ENCODE measurements around the gene FXYD1.
"Not testable (repeated sequence)": the region's sequence is repeated elsewhere in the genome, so short reads cannot be mapped to it uniquely, and the experiment has no call there.

The FXYD1 gene

DNA sequence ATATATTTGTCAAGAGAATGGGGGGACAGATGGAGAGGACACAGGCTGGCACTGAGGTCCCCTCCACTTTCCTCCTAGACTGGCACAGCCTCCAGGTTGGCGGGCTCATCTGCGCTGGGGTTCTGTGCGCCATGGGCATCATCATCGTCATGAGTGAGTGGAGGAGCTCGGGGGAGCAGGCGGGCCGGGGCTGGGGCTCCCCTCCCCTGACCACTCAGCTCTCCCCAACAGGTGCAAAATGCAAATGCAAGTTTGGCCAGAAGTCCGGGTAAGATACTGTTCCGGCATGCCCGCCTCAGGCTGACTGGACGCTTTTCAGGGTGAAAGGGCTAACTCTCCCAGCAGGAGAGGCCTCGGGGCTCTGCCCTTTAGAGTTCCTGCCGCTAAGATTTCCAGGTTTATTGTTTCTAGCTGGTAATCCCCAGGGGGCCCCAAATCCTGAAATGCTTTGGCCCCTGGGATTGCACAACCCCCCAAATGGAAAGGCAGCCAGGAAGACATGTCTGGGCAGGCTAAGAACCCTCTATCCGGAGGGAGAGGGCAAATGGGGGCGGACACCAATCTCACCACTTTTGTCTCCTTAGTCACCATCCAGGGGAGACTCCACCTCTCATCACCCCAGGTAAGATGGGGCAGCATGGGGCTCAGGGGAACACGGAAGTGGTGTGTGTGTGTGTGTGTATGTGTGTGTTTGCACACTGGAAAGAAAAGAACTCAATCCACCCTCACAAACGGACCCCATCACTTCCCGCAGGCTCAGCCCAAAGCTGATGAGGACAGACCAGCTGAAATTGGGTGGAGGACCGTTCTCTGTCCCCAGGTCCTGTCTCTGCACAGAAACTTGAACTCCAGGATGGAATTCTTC, 15.7 kb upstream of the FXYD1 start:
- H3K27me3 ChIP-seq (ENCODE audit: control insufficient read depth, insufficient read depth, low read length), result no peaks in the 10 kb centered on the region
- no peak overlapping the region for H3K4me3 ChIP-seq (ENCODE audit: low read length)
- H3K27ac ChIP-seq (ENCODE audit: low read depth, low read length), result peak overlapping the region; percentile 3
- peaks cover 7% of the 10 kb centered on the region for H3K4me1 ChIP-seq (ENCODE audit: control insufficient read depth, insufficient read depth, low read length)
- H3K36me3 ChIP-seq (ENCODE audit: control insufficient read depth, insufficient read depth, low read length), result no peaks in the 10 kb centered on the region
- H3K9ac ChIP-seq (ENCODE audit: low read length), result no peak overlapping the region

DNA sequence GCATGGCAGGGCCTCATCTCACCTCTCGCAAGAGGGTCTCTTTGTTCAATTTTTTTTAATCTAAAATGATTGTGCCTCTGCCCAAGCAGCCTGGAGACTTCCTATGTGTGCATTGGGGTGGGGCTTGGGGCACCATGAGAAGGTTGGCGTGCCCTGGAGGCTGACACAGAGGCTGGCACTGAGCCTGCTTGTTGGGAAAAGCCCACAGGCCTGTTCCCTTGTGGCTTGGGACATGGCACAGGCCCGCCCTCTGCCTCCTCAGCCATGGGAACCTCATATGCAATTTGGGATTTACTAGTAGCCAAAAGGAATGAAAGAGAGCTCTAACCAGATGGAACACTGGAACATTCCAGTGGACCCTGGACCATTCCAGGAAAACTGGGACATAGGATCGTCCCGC, 15.1 kb upstream of the FXYD1 start:
- no peaks in the 10 kb centered on the region for H3K36me3 ChIP-seq (ENCODE audit: control insufficient read depth, insufficient read depth, low read length)
- H3K27ac ChIP-seq (ENCODE audit: low read depth, low read length), result peak overlapping the region; percentile 95
- H3K4me3 ChIP-seq (ENCODE audit: low read length), result peak overlapping the region; percentile 92
- H3K4me1 ChIP-seq (ENCODE audit: control insufficient read depth, insufficient read depth, low read length), result peaks cover 7% of the 10 kb centered on the region
- no peaks in the 10 kb centered on the region for H3K27me3 ChIP-seq (ENCODE audit: control insufficient read depth, insufficient read depth, low read length)
- H3K9ac ChIP-seq (ENCODE audit: low read length), result no peak overlapping the region

DNA sequence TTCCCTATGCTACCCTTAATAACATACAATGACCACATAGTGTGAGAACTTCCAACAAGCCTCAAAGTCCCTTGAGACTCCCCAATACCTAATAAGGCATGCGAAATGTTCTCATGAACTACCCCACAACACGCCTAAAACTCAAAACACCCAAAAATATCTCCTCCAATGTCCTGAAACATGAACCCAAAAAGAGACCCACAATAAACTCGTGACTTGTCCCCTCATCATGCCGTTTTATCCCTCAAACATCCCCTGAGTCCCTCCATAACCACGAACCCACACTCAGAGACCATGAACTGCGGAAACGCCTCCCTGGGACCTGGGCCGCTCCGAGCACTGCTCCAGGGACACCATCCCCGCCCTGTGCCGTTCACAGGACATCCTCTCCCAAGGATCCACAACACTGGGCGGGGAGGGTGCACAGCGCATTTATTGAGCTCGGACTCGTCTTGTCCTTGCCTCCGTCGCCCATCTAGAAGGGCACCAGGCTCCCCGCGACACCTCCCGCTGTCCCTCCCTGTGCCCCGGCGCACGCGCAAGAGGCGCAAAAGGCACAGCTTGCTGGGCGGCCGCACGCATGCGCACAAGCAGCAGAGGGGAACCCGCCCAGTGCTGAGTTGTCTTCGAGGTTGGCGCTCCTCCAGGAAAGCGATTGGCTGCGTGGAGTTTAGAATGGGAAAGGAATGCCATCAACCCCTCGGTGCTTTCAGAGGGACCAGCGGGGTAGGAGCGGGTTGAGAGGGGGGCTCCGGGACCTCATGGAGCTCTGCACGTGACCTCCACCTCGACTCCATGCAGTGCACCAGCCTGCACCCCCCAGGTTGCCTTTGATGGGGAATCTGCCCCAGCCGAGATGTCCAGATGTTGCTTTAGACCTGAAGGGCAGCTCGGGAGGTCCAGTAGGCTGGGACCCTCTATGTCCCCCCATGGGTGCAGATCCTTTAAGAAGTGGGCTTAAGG, 14.2 kb upstream of the FXYD1 start:
- Histone ChIP-seq H3K4me3 (ENCODE audit: low read length) (peak overlapping the region; percentile 92), H3K27me3 (ENCODE audit: control insufficient read depth, insufficient read depth, low read length) (no peaks in the 10 kb centered on the region), H3K4me1 (ENCODE audit: control insufficient read depth, insufficient read depth, low read length) (peaks cover 7% of the 10 kb centered on the region), H3K27ac (ENCODE audit: low read depth, low read length) (peak overlapping the region; percentile 95), H3K36me3 (ENCODE audit: control insufficient read depth, insufficient read depth, low read length) (no peaks in the 10 kb centered on the region), H3K9ac (ENCODE audit: low read length) (peak overlapping the region; percentile 78)

DNA sequence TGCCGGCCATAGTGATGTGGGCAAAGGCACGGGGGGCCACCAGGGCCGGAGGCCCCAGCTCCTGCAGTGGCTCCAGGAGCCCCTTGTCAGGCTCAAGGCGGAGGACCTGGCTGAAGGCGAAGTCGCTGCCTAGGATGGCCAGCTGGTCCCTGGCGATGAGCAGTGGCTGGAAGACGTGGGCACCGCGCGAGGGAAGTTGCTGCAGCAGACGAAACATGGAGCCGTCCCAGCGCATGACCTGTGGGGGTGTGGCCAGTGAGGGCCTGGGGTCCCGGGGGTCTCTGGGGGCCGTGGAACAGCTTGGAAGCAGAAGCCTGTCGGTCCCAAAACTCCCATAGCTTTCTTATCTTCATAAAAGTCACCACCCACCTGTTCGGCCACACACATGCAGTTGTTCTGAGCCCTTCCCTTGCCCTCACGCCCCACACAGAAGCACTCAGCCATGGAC, 13.3 kb upstream of the FXYD1 start:
- peak overlapping the region; percentile 92 for H3K4me3 ChIP-seq (ENCODE audit: low read length)
- H3K9ac ChIP-seq (ENCODE audit: low read length), result no peak overlapping the region

DNA sequence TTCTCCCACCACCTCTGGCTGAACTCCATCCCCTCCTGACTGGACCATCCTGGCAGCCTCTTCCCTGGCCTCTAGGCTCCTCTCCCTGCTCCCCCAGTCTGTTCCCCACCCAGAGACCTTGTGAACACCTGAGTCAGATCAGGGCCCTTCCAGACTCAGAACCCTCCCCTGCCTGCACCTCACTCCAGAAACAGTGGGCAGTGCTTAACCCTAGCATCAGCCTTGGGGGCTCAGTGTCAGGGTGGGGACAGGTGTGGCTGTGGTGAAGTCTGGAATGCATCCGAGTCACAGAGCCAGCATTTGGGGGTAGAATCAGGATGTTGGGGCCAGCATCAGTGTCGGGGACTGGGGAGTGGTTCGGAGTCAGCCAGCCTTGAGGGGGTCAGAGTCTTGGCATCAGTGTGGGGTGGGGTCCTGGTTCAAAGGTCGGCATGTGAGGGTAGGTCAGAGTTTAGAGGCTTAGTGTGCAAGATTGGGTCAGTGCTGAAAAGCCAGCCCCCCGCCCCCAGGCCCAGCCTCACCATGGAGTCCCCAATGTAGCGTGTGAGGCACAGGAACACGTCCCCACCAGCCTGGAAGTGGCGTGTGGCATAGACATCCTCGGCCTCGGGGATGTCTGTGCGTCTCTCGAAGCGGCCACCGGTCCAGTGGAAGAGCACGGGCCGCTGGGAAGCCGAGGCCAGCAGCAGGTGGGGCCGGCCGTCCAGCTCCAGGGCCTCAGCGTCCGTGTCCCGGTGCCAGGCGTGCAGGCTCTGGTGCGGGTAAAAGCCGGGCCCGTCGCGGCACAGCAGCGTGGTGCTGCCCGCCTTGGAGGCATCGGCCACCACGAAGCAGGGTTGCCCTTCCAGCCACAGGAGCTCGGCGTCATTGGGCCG, 12.6 kb upstream of the FXYD1 start:
- peaks cover 7% of the 10 kb centered on the region for H3K4me1 ChIP-seq (ENCODE audit: control insufficient read depth, insufficient read depth, low read length)
- H3K4me3 ChIP-seq (ENCODE audit: low read length), result no peak overlapping the region
- H3K27me3 ChIP-seq (ENCODE audit: control insufficient read depth, insufficient read depth, low read length), result no peaks in the 10 kb centered on the region
- H3K27ac ChIP-seq (ENCODE audit: low read depth, low read length), result peak overlapping the region; percentile 3
- H3K9ac ChIP-seq (ENCODE audit: low read length), result no peak overlapping the region
- no peaks in the 10 kb centered on the region for H3K36me3 ChIP-seq (ENCODE audit: control insufficient read depth, insufficient read depth, low read length)

More for the DNA sequence above, 13.3 kb upstream of the FXYD1 start:
- H3K4me1 ChIP-seq (ENCODE audit: control insufficient read depth, insufficient read depth, low read length), result peaks cover 7% of the 10 kb centered on the region
- no peaks in the 10 kb centered on the region for H3K36me3 ChIP-seq (ENCODE audit: control insufficient read depth, insufficient read depth, low read length)
- no peaks in the 10 kb centered on the region for H3K27me3 ChIP-seq (ENCODE audit: control insufficient read depth, insufficient read depth, low read length)
- H3K27ac ChIP-seq (ENCODE audit: low read depth, low read length), result no peak overlapping the region

DNA sequence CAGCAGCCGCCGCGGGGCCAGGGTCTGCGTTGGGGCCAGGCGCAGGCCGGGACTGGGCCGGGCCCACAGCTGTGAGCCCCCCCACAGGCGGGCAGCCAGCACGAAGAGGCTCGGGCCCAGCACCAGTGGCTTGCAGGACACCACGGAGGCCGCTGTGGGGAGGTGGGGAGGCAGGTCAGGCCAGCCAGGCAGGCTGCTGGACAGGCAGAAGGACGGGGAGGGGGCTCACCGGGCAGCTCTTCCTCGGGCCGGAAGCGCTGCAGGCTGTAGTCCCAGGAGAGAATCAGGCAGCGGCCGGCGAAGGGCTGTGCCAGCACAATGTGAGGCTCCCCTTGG, 12.0 kb upstream of the FXYD1 start:
- H3K36me3 ChIP-seq (ENCODE audit: control insufficient read depth, insufficient read depth, low read length), result no peaks in the 10 kb centered on the region
- no peak overlapping the region for H3K4me3 ChIP-seq (ENCODE audit: low read length)
- H3K27me3 ChIP-seq (ENCODE audit: control insufficient read depth, insufficient read depth, low read length), result no peaks in the 10 kb centered on the region
- H3K9ac ChIP-seq (ENCODE audit: low read length), result no peak overlapping the region
- H3K4me1 ChIP-seq (ENCODE audit: control insufficient read depth, insufficient read depth, low read length), result peaks cover 7% of the 10 kb centered on the region
- H3K27ac ChIP-seq (ENCODE audit: low read depth, low read length), result no peak overlapping the region

DNA sequence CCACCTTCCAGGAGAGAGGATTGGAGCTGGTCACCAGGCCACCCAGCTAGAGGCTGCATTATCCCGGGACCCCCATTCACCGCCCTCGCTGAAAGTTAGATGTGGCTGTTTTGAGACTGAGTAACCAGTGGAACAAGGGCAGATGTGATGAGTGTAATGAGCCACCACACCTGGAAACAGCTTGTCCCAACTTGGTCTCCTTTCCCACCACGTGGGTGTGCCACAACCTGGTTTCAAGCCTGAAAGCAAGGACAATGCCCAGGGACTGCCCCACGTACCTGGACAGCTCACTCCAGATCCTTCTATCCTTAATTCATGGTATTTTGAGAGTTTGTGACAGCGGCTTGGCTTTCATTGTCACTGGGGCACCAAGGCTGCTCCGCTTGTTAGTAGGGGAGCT, 10.8 kb upstream of the FXYD1 start:
- no peak overlapping the region for H3K4me3 ChIP-seq (ENCODE audit: low read length)
- peaks cover 7% of the 10 kb centered on the region for H3K4me1 ChIP-seq (ENCODE audit: control insufficient read depth, insufficient read depth, low read length)
- H3K27me3 ChIP-seq (ENCODE audit: control insufficient read depth, insufficient read depth, low read length), result no peaks in the 10 kb centered on the region
- H3K9ac ChIP-seq (ENCODE audit: low read length), result no peak overlapping the region
- no peak overlapping the region for H3K27ac ChIP-seq (ENCODE audit: low read depth, low read length)
- no peaks in the 10 kb centered on the region for H3K36me3 ChIP-seq (ENCODE audit: control insufficient read depth, insufficient read depth, low read length)

DNA sequence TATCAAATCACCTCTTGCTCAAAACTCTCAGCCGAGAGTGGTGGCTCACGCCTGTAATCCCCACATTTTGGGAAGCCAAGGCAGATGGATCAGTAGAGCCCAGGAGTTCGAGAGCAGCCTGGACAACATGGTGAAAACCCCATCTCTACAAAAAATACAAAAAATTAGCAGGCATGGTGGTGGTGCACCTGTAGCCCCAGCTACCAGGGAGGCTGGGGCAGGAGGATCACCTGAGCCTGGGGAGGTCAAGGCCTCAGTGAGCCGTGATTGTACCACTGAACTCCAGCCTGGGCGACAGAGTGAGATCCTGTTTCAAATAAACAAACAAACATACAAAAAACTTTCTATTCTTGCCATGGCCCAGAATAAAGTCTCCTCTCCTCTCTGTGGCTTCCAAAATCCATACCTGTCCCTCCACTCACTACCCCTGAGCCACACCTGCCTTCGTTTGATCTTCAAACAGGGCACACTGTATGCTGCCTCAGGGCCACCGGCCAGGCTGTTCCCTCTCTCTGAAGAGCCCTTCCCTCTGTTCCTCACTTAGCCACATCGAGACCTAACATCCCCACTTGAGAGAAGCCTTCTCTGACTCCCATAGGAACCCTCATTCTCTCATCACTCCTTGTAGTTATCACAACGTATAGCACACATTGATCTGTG, 10.1 kb upstream of the FXYD1 start:
- H3K4me3 ChIP-seq (ENCODE audit: low read length), result no peak overlapping the region
- H3K36me3 ChIP-seq (ENCODE audit: control insufficient read depth, insufficient read depth, low read length), result no peaks in the 10 kb centered on the region
- H3K27ac ChIP-seq (ENCODE audit: low read depth, low read length), result no peak overlapping the region
- peaks cover 7% of the 10 kb centered on the region for H3K4me1 ChIP-seq (ENCODE audit: control insufficient read depth, insufficient read depth, low read length)
- no peaks in the 10 kb centered on the region for H3K27me3 ChIP-seq (ENCODE audit: control insufficient read depth, insufficient read depth, low read length)
- peak overlapping the region; percentile 3 for H3K9ac ChIP-seq (ENCODE audit: low read length)

DNA sequence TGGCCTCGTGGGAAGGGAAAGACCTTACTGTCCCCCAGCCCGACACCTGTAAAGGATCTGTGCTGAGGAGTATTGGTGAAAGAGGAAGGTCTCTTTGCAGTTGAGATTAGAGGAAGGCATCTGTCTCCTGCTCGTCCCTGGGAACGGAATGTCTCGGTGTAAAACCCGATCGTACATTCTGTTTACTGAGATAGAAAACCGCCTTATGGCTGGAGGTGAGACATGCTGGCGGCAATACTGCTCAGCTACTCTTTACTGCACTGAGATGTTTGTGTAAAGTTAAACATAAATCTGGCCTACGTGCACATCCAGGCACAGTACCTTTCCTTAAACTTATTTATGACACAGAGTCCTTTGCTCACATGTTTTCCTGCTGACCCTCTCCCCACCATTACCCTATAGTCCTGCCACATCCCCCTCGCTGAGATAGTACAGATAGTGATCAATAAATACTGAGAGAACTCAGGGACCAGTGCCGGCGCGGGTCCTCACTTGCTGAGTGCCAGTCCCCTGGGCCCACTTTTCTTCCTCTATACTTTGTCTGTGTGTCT, 8.8 kb upstream of the FXYD1 start:
- H3K4me1 ChIP-seq (ENCODE audit: control insufficient read depth, insufficient read depth, low read length); H3K36me3 ChIP-seq (ENCODE audit: control insufficient read depth, insufficient read depth, low read length); H3K4me3 ChIP-seq (ENCODE audit: low read length); H3K27ac ChIP-seq (ENCODE audit: low read depth, low read length); H3K27me3 ChIP-seq (ENCODE audit: control insufficient read depth, insufficient read depth, low read length); H3K9ac ChIP-seq (ENCODE audit: low read length): not testable (repeated sequence)

DNA sequence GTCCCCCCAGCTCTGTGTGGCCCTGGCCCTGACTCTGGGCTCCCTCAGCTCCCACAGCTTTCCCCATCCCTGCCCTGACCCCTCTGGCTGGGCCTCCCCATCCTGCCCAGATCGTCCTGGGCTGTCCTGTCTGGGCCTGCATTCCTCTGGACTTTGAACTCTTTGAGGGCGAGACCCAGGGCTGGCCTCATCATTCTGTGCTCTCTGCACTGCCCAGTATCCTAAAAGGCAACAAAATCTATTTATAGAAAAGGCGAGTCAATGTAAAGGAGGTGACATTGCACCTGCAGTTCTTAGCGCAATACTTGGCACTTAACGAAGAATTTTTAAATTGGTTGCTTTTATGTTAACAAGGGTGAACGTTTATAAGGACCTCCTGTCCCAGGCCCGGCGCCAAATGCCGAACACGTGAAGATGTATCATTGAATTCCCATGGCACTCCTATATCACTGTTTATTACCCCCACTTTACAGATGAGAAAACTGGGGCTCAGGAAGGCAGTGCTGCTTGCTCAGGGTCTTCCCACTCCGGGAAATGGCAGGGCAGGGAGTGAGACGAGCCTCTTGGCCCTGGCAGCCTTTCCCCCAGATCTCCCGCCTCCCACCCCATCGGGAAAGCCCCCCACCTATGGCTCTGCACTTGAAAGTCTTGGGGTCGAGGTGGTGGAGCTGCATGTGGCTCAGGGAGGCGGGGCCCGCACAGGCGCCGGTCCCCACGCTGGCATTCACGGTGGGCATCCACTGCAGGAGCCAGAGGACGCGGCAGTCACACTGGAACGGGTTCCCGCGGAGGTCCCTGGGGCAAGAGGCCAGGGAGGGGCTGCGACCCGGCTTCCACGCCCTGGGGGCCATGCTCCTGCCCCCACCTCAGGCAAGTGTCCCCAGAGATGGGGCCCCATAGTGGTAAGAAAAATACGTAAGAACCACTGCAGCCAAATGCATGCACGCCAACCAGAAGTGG, 7.6 kb upstream of the FXYD1 start:
- no peak overlapping the region for H3K4me3 ChIP-seq (ENCODE audit: low read length)
- H3K9ac ChIP-seq (ENCODE audit: low read length), result no peak overlapping the region
- H3K36me3 ChIP-seq (ENCODE audit: control insufficient read depth, insufficient read depth, low read length), result no peaks in the 10 kb centered on the region
- H3K27ac ChIP-seq (ENCODE audit: low read depth, low read length), result no peak overlapping the region
- no peaks in the 10 kb centered on the region for H3K27me3 ChIP-seq (ENCODE audit: control insufficient read depth, insufficient read depth, low read length)
- H3K4me1 ChIP-seq (ENCODE audit: control insufficient read depth, insufficient read depth, low read length), result no peaks in the 10 kb centered on the region

Measured in rectal smooth muscle tissue (tissue), 1 donor.